Eye (tissue), 1 donor: ENCODE data around the gene KLHL35.

Source experiments
- DNase-seq: peaks from one replicate; pipeline ENCODE4 v3.0.0-alpha.2; 2015

Gene KLHL35

DNA sequence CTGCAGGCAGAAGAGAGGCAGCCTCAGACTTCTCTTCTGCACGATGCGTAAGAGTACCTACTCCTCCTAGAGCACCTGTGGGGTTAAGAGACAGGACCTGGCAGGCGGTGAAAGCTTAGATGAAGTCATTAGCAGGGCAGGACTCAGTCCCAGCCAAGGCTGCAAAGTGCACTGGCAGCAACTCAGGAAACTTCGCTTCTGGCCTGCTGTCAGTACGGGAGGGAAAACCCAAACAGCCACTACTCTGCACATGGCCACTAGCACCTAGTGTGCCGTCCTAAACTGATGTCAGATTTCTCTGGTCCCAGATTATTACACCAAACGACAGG, 8.8 kb upstream of the KLHL35 start:
- DNase-seq: no peak

DNA sequence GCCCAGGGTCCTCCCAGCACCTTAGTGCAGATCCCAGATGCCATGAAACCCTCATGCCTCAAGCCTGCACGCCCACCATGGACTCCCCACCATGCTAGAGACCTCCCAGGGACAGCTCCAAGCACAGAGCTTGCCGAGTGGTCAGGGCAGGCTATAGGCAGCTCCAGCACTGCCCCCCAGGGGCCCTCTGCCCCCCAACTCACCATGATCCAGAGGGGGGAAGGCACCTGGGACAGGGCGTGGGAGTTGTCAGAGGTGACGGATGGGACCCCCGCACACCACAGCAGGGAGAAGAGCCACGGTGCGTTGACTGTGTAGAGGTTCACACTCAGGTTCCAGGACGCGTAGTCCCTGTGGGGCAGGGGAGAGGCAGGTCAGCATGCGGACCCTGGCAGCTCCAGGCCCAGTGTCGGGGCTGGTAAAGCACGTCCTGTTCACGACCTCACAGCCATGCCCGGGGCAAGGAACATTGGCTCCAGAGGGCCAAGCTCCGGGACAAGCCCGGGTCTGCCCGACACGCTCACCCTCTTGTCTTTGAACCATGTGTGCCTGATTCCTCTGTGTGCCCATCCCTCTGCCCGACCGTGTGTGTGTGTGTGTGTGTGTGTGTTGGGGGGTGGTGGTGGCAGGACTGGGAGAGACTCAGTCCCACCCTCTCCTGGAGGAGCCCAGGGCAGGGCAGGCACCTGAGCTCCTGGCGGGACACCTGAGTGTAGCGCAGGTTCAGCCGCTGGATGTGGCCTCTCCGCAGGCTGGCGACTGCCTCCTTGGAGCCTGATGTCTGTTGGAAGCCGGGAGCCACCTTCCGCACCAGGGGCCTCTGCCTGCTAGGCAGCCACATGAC, 8.2 kb upstream of the KLHL35 start:
- DNase-seq: no peak

GRCh38 chr11:75439495-75440120, 6.6 kb upstream of the KLHL35 start:
- no peak for DNase-seq

DNA sequence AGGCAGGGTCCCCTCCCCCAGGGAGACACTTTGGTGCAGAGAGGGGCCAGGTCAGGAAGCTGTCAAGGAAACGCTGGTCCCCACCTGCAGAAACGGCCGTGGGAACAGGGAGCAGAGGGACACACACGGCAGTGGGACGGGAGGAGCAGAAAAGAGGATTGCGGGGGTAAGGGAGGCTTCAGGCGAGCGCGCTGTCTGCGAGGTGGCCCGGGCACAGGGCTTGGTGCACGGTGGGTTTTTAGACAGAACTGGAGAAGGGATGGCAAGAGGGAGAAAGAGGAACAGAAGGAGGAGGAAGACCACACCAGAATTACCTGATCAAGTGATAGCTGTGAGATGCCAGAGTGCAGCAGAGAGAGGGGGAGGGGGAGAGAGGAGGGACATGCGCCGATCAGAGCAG, 6.0 kb upstream of the KLHL35 start:
- DNase-seq: no peak

GRCh38 chr11:75437966-75438659, 5.1 kb upstream of the KLHL35 start:
- no peak for DNase-seq

GRCh38 chr11:75436806-75437205, 3.8 kb upstream of the KLHL35 start:
- DNase-seq: no peak

- no peak for DNase-seq
Observed at GRCh38 chr11:75435571-75435925, 2.5 kb upstream of the KLHL35 start.

GRCh38 chr11:75434886-75435570, 2.0 kb upstream of the KLHL35 start:
- no peak for DNase-seq

DNA sequence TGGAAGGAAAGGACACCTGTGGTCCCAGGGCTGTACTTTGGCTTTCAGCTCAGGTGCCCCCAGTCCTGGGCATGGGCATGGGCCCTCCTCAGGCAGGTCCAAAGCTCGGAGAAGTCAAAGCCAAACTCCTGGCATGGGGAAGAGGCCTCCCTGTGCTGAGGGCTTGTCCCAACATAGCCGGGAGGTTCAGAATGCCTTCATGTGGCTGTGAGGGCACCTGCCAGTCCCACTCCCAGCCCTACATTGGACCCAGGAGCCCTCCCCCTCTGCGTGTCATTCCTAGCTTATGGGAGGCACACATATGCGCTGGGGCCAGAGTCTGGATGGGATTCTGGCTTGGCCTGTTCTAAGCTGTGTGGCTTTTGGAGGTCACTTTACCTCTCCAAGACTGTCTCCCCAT, 1.0 kb upstream of the KLHL35 start:
- no peak for DNase-seq

DNA sequence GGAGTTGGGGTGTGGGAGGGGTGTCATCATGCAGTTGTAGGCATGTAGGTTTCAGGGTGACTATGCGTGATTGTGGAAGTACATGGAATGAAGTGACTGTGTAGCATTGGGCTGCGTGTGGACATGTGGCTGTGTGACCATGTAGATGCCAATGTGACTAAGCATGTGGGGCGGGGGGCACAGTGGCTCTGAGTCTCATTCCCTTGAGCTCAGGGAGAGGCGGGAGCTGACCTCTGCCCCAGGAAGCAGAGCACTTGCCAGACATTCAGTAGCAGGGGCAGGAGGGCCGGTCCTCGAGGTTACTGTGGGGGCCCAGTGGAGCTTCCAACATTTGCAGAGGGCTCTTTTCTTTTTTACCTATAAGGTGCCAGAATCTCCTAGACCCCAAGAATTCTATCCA, 440 bp upstream of the KLHL35 start:
- no peak for DNase-seq

DNA sequence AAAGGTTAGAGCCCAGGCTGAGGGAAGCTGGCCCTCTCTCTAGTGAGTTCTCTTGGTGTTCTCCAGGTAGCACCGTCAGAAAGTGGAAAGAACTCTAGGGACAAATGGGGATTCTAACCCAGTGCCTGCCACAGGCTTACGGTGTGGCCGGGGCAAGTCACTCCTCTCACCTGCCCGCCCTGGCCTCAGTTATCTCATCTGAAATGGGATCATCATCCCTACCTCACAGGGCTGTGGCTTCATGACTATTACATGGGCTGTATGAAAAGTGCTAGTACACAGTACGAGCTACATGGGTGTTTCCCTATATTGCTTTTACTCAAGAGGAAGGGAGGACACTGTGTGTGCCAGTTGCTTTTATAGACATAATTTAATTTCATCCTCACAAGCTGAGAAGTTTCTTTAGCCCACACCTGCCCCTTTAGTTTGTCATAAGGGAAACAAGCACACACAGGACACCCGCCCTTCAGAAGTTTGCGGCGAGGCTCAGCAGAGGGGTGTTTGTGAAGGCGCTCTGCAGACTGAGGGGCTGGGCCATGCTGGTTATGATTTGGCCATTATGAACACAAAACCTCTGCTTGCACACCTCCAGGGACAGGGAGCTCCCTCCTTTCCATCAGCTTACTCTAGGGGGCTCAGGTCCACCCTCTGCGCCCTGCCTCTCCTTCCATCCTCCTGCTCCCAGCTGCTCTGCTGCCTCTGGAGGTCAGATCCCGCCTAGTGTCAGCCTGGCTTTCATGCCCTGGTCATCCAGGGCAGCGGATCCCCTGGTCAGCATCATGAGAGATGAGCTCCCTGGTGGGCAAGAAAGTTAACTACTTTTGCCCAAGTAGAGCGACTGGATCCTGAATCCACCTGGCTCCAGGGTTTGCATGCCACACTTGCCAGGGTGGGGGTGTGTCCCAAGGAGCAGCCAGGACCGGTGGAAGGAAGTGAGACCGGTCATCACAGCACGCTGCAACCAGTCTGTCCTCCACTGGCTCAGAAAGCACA, 1.2 kb downstream of the KLHL35 start:
- DNase-seq: peak; percentile 46

- peak; percentile 74 for DNase-seq
Observed at GRCh38 chr11:75430714-75431532, 2.1 kb downstream of the KLHL35 start.

DNA sequence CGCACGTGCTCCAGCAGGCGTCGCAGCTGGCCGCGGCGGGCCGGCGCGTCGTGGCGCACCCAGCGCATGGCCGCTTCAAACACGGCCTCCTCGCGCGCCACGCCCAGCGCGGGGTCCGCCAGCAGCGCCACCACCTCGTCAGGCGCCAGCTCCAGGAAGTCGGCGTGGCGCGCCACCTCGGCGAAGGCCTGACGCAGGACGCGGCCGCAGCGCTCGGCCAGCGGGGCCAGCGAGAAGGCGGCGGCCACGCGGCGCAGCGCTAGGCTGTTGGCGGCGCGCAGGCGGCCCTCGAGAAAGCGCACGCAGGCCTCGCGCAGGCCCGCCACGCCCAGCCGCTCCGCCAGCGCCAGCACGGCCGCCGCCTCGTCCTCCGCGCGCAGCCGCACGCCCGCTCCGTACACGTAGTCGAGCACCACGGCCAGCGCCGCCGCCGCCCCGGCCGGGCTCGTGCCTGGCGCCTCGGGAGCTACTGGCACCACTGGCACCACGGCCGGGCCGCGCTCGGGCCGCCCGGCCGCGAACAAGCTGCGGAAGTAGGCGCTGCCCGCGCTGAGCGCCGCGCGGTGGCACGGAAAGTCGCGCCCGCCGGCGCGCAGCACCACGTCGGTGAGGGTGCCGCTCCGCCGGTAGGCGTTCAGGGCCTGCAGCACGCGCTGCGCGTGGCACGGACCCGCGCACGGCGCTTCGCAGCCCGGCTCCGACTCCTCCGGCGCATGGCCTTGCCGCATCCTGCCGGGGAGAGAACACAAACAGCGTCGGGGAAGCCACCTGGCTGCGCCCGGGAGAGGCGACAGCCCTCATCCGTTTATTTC, 2.9 kb downstream of the KLHL35 start:
- DNase-seq: peak; percentile 80

GRCh38 chr11:75429641-75429901, 3.4 kb downstream of the KLHL35 start:
- DNase-seq: no peak

DNA sequence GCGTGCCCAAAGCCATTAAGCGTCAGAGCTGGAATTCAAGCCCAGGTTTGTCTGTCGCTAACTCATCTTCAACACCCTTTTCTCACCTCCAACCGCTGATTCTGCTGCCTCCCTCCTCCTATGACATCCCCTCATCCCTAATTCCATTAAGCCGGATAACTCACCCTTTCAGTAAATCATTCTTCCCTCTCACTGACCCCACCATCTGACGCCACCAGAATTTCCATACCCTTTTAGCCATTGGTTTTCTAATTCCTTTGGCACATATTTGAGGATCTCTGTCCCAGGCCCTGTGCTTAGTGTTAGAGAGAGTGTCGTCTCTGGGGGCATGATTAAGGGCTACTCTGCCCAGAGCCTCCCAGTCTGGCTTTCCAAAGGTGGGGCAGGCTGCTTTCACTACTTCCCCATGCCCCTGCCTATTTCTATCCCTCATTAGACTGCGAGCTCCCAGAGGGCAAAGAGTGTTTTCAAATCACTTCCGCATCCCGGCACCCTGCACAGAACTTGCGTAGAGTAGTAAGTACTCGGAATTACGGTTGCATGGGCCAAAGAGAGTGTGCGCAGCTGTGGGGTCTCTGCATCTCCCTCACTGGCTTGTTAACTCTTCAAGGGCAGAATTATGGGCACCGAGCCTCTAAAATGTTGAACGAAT, 3.9 kb downstream of the KLHL35 start:
- DNase-seq: peak; percentile 42

DNA sequence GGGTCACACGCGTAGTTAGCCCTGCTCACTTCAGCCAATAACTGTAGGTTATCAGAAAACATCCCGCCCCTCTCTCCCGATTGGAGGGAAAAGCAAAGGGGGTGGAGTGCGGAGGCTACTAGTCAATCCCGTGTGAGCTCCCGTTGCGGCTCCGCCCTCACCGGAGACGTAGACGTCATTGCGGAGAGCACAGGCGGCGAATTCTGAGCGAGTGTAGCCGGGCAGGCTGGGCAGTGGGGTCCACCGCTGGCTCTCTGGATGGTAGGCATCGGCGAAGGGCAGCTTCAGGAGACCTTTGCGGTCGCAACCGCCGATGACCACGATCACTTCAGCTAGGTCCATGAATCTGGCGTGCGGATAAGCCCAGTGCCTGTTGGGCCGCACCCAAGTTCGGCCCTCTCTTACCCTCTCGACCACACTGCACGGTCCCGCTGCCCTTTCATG, 4.7 kb downstream of the KLHL35 start:
- peak; percentile 97 for DNase-seq

DNA sequence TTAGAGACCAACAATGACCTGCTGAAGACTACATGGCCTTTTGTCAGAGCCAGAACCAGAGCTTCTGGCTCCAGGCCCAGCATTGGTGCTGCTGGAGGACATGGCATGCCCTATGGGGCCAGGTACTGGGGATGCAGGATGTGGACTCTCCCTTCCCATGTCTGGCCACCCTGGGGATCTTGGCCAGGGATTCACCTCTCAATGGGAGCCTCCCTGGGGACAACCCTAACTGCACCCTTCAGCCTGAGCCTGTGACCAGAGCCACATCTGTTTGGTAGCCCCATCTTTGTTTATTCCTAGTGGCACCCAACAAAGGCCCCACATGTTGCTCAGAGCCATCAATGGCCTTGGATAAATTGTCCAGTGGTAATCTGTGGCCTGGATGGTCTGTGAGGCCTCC, 5.8 kb downstream of the KLHL35 start:
- DNase-seq: no peak

DNA sequence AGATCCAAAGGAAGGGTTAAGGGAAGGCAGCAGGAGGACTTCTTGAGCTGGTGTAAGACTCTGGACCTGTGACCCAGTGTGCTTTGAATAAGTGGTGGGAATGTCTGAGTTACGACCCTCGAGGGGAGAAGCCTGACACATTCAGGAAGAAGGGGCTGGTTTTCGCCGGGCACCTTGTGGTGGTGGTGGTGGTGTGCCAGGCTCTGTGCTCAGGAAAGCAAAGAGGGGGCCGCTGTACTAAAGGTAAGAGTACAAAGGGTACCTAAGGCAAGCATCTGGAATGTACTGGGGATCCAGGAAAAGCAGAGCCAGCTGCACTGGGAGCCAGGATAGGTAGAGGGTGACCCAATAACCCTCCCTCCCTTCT, 6.3 kb downstream of the KLHL35 start:
- no peak for DNase-seq

DNA sequence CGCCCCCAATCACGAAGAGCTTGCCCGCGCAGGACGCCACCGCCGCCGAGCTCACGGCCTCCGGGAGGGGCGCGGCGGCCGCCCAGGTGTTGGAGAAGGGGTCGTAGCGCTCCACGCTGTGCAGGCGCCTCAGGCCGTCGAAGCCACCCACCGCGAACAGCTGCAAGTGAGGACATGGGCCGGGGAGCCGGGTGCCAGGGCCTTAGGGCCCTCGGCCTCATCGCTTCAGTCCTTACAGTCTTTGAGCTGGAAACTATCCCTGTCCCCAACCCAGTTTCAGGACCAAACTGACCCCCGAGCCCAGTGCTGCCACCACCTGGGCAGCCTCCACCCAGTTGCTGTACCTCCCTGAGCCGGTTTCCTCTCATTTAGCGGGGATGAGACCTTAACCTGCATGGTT, 7.6 kb downstream of the KLHL35 start:
- no peak for DNase-seq

GRCh38 chr11:75424396-75424795, 8.6 kb downstream of the KLHL35 start:
- DNase-seq: peak; percentile 82
